Activated naive CD8-positive, alpha-beta T cell (primary cell): Measurements from ENCODE around the gene ITGAE.
A peak's percentile ranks its signal among the peaks of the same experiment; 100 is the strongest.

ENCODE experiments used
- H3K27ac Mint-ChIP-seq: one replicate; pipeline ENCODE4 v1.8.0; 2021; ENCODE audit warnings: mixed read lengths
- H3K27me3 Mint-ChIP-seq: one replicate; pipeline ENCODE4 v1.8.0; 2021; ENCODE audit warnings: mixed read lengths
- H3K36me3 Mint-ChIP-seq: one replicate; pipeline ENCODE4 v1.8.0; 2021; ENCODE audit warnings: mixed read lengths
- H3K4me1 Mint-ChIP-seq: one replicate; pipeline ENCODE4 v1.8.0; 2021; ENCODE audit warnings: low read depth, mixed read lengths
- H3K4me3 Mint-ChIP-seq: one replicate; pipeline ENCODE4 v1.8.0; 2021; ENCODE audit warnings: mild to moderate bottlenecking, mixed read lengths
- H3K9me3 Mint-ChIP-seq: one replicate; pipeline ENCODE4 v1.8.0; 2021; ENCODE audit warnings: low read depth, mixed read lengths

ITGAE gene

GRCh38 chr17:3808701-3809100 lies 7.7 kb upstream of the ITGAE start:
- no peak overlapping the region for H3K27ac Mint-ChIP-seq
- H3K4me1 Mint-ChIP-seq: peaks cover 21% of the 10 kb centered on the region
- H3K36me3 Mint-ChIP-seq: peaks cover 13% of the 10 kb centered on the region
- no peaks in the 10 kb centered on the region for H3K27me3 Mint-ChIP-seq
- H3K9me3 Mint-ChIP-seq: no peaks in the 10 kb centered on the region
- no peak overlapping the region for H3K4me3 Mint-ChIP-seq

- H3K27ac Mint-ChIP-seq: peak overlapping the region; percentile 54
- H3K4me3 Mint-ChIP-seq: no peak overlapping the region
- H3K4me1 Mint-ChIP-seq: peaks cover 21% of the 10 kb centered on the region
- H3K9me3 Mint-ChIP-seq: no peaks in the 10 kb centered on the region
- H3K27me3 Mint-ChIP-seq: no peaks in the 10 kb centered on the region
- peaks cover 10% of the 10 kb centered on the region for H3K36me3 Mint-ChIP-seq
Measured at GRCh38 chr17:3805581-3805980, 4.6 kb upstream of the ITGAE start.

GRCh38 chr17:3804503-3804931 lies 3.5 kb upstream of the ITGAE start:
- H3K27ac Mint-ChIP-seq: peak overlapping the region; percentile 68
- H3K4me1 Mint-ChIP-seq: peaks cover 18% of the 10 kb centered on the region
- H3K4me3 Mint-ChIP-seq: no peak overlapping the region

GRCh38 chr17:3803308-3803640 lies 2.3 kb upstream of the ITGAE start:
- Mint-ChIP-seq H3K27ac (peak overlapping the region; percentile 22), H3K27me3 (no peaks in the 10 kb centered on the region), H3K36me3 (peaks cover 6% of the 10 kb centered on the region), H3K4me3 (no peak overlapping the region), H3K4me1 (peaks cover 17% of the 10 kb centered on the region), H3K9me3 (no peaks in the 10 kb centered on the region)

More at GRCh38 chr17:3804503-3804931, 3.5 kb upstream of the ITGAE start:
- H3K27me3 Mint-ChIP-seq: no peaks in the 10 kb centered on the region
- no peaks in the 10 kb centered on the region for H3K9me3 Mint-ChIP-seq
- H3K36me3 Mint-ChIP-seq: peaks cover 10% of the 10 kb centered on the region

GRCh38 chr17:3802461-3803307 lies 1.7 kb upstream of the ITGAE start:
- Mint-ChIP-seq H3K9me3 (no peaks in the 10 kb centered on the region), H3K27me3 (no peaks in the 10 kb centered on the region), H3K27ac (peak overlapping the region; percentile 22), H3K36me3 (peaks cover 4% of the 10 kb centered on the region), H3K4me3 (no peak overlapping the region), H3K4me1 (peaks cover 19% of the 10 kb centered on the region)

GRCh38 chr17:3801792-3802191 lies 804 bp upstream of the ITGAE start:
- H3K36me3 Mint-ChIP-seq: peaks cover 4% of the 10 kb centered on the region
- H3K4me1 Mint-ChIP-seq: peaks cover 24% of the 10 kb centered on the region
- H3K27me3 Mint-ChIP-seq: no peaks in the 10 kb centered on the region
- no peak overlapping the region for H3K27ac Mint-ChIP-seq
- no peaks in the 10 kb centered on the region for H3K9me3 Mint-ChIP-seq
- H3K4me3 Mint-ChIP-seq: no peak overlapping the region

GRCh38 chr17:3801347-3801746 lies 359 bp upstream of the ITGAE start:
- Mint-ChIP-seq H3K27ac (no peak overlapping the region), H3K4me3 (no peak overlapping the region), H3K27me3 (no peaks in the 10 kb centered on the region), H3K9me3 (no peaks in the 10 kb centered on the region), H3K36me3 (peaks cover 2% of the 10 kb centered on the region), H3K4me1 (peaks cover 28% of the 10 kb centered on the region)

- Mint-ChIP-seq H3K27ac (no peak overlapping the region), H3K4me3 (no peak overlapping the region), H3K4me1 (peaks cover 43% of the 10 kb centered on the region), H3K9me3 (no peaks in the 10 kb centered on the region), H3K27me3 (no peaks in the 10 kb centered on the region), H3K36me3 (peaks cover 2% of the 10 kb centered on the region)
Measured at GRCh38 chr17:3799181-3799945, 1.6 kb downstream of the ITGAE start.

GRCh38 chr17:3798273-3799180 lies 2.5 kb downstream of the ITGAE start:
- Mint-ChIP-seq H3K4me3 (peak overlapping the region; percentile 23), H3K27ac (no peak overlapping the region)

GRCh38 chr17:3796822-3797170 lies 4.2 kb downstream of the ITGAE start:
- peak overlapping the region; percentile 64 for H3K4me3 Mint-ChIP-seq

More at GRCh38 chr17:3798273-3799180, 2.5 kb downstream of the ITGAE start:
- peaks cover 2% of the 10 kb centered on the region for H3K36me3 Mint-ChIP-seq
- no peaks in the 10 kb centered on the region for H3K9me3 Mint-ChIP-seq
- peaks cover 40% of the 10 kb centered on the region for H3K4me1 Mint-ChIP-seq
- no peaks in the 10 kb centered on the region for H3K27me3 Mint-ChIP-seq

GRCh38 chr17:3796110-3796821 lies 4.7 kb downstream of the ITGAE start:
- Mint-ChIP-seq H3K9me3 (no peaks in the 10 kb centered on the region), H3K27me3 (no peaks in the 10 kb centered on the region), H3K4me3 (peak overlapping the region; percentile 76), H3K27ac (peak overlapping the region; percentile 88), H3K36me3 (no peaks in the 10 kb centered on the region), H3K4me1 (peaks cover 49% of the 10 kb centered on the region)

More at GRCh38 chr17:3796822-3797170, 4.2 kb downstream of the ITGAE start:
- H3K9me3 Mint-ChIP-seq: no peaks in the 10 kb centered on the region
- peak overlapping the region; percentile 88 for H3K27ac Mint-ChIP-seq
- H3K27me3 Mint-ChIP-seq: no peaks in the 10 kb centered on the region
- H3K4me1 Mint-ChIP-seq: peaks cover 44% of the 10 kb centered on the region
- H3K36me3 Mint-ChIP-seq: no peaks in the 10 kb centered on the region

GRCh38 chr17:3795390-3796102 lies 5.4 kb downstream of the ITGAE start:
- Mint-ChIP-seq H3K27me3 (no peaks in the 10 kb centered on the region), H3K4me3 (peak overlapping the region; percentile 76)

GRCh38 chr17:3794557-3795389 lies 6.2 kb downstream of the ITGAE start:
- Mint-ChIP-seq H3K4me1 (peaks cover 56% of the 10 kb centered on the region), H3K27ac (peak overlapping the region; percentile 92), H3K4me3 (peak overlapping the region; percentile 76), H3K27me3 (no peaks in the 10 kb centered on the region), H3K9me3 (no peaks in the 10 kb centered on the region), H3K36me3 (no peaks in the 10 kb centered on the region)

More at GRCh38 chr17:3795390-3796102, 5.4 kb downstream of the ITGAE start:
- Mint-ChIP-seq H3K36me3 (no peaks in the 10 kb centered on the region), H3K9me3 (no peaks in the 10 kb centered on the region), H3K27ac (peak overlapping the region; percentile 92), H3K4me1 (peaks cover 50% of the 10 kb centered on the region)
